WTC11 (cell line): ENCODE results near the gene SIGLEC7. TPM values are rescaled to one million over a fixed set of nuclear protein-coding genes. Genes with fewer than 3 reads are reported as not detected.

Source experiments
- ATAC-seq: fragments of 200-7000 bp; cut with Tn5 transposase; 2 replicates; pipeline ENCODE4 v1.10.0; 2021; ENCODE audit warnings: mild to moderate bottlenecking, moderate library complexity
- CTCF ChIA-PET: fragments of 300-600 bp; sonication (Branson Sonifier 250); formaldehyde crosslinking; loops from one replicate; lab custom pipeline; 2021; ENCODE audit warnings: antibody characterized with exemption; lab: Charles Lee
- POLR2A ChIA-PET: fragments of 350-600 bp; sonication (Branson Sonifier 250); formaldehyde crosslinking; loops from one replicate; lab custom pipeline; 2021; ENCODE audit warnings: antibody characterized with exemption; lab: Charles Lee
- DNase-seq: peaks from one replicate; pipeline ENCODE4 v3.0.0; 2021; ENCODE audit warnings: low spot score
- H3K27ac Mint-ChIP-seq: 2 replicates; pipeline ENCODE4 v1.8.0; 2021; ENCODE audit warnings: mixed read lengths
- H3K27me3 Mint-ChIP-seq: 2 replicates; pipeline ENCODE4 v1.8.0; 2021; ENCODE audit warnings: low read depth, mild to moderate bottlenecking, moderate library complexity, mixed read lengths
- H3K36me3 Mint-ChIP-seq: 2 replicates; pipeline ENCODE4 v1.8.0; 2021; ENCODE audit warnings: mixed read lengths
- H3K4me1 Mint-ChIP-seq: 2 replicates; pipeline ENCODE4 v1.8.0; 2022; ENCODE audit warnings: mixed read lengths
- H3K4me3 Mint-ChIP-seq: 2 replicates; pipeline ENCODE4 v1.8.0; 2021; ENCODE audit warnings: mild to moderate bottlenecking, moderate library complexity, mixed read lengths
- H3K9me3 Mint-ChIP-seq: 2 replicates; pipeline ENCODE4 v1.8.0; 2021; ENCODE audit warnings: mixed read lengths
- ARID4B ChIP-seq: sonication (generic); formaldehyde crosslinking; IDR thresholded peaks from 2 replicates; pipeline ENCODE4 v1.8.0; 2023; ENCODE audit warnings: missing genetic modification reagents, mild to moderate bottlenecking, borderline replicate concordance
- CREB1 ChIP-seq: sonication (generic); formaldehyde crosslinking; IDR thresholded peaks from 2 replicates; pipeline ENCODE4 v1.8.0; 2023; ENCODE audit warnings: mild to moderate bottlenecking, missing genetic modification reagents
- CREM ChIP-seq: sonication (generic); formaldehyde crosslinking; IDR thresholded peaks from 2 replicates; pipeline ENCODE4 v1.8.1; 2022; ENCODE audit warnings: mild to moderate bottlenecking, missing genetic modification reagents, moderate library complexity
- FOXP4 ChIP-seq: sonication (generic); formaldehyde crosslinking; IDR thresholded peaks from 2 replicates; pipeline ENCODE4 v1.8.0; 2022; ENCODE audit warnings: mild to moderate bottlenecking, missing genetic modification reagents
- IRF1 ChIP-seq: sonication (generic); formaldehyde crosslinking; IDR thresholded peaks from 2 replicates; pipeline ENCODE4 v1.8.0; 2023; ENCODE audit warnings: missing genetic modification reagents
- MLX ChIP-seq: sonication (generic); formaldehyde crosslinking; IDR thresholded peaks from 2 replicates; pipeline ENCODE4 v1.8.1; 2023; ENCODE audit warnings: mild to moderate bottlenecking, missing genetic modification reagents, moderate library complexity
- SOX15 ChIP-seq: fragments of 250-450 bp; sonication (Bioruptor Pico); IDR thresholded peaks from 2 replicates; pipeline ENCODE4 v1.9.0; 2021; ENCODE audit warnings: mild to moderate bottlenecking
- SP1 ChIP-seq: sonication (generic); formaldehyde crosslinking; conservative IDR thresholded peaks from 2 replicates; pipeline ENCODE4 v1.8.1; 2022; ENCODE audit warnings: missing genetic modification reagents
- TEAD1 ChIP-seq: sonication (generic); formaldehyde crosslinking; IDR thresholded peaks from 2 replicates; pipeline ENCODE4 v1.8.0; 2022; ENCODE audit warnings: mild to moderate bottlenecking, missing genetic modification reagents
- TP53 ChIP-seq: sonication (generic); formaldehyde crosslinking; IDR thresholded peaks from 2 replicates; pipeline ENCODE4 v1.8.1; 2023; ENCODE audit warnings: mild to moderate bottlenecking, missing genetic modification reagents
- USF1 ChIP-seq: sonication (generic); formaldehyde crosslinking; IDR thresholded peaks from 2 replicates; pipeline ENCODE4 v1.8.0; 2022; ENCODE audit warnings: mild to moderate bottlenecking, missing genetic modification reagents
- ZBTB21 ChIP-seq: sonication (generic); formaldehyde crosslinking; IDR thresholded peaks from 2 replicates; pipeline ENCODE4 v1.8.1; 2023; ENCODE audit warnings: mild to moderate bottlenecking, missing genetic modification reagents, borderline replicate concordance
- ZNF121 ChIP-seq: sonication (generic); formaldehyde crosslinking; IDR thresholded peaks from 2 replicates; pipeline ENCODE4 v1.8.0; 2023; ENCODE audit warnings: missing genetic modification reagents
- ZNF263 ChIP-seq: sonication (generic); formaldehyde crosslinking; IDR thresholded peaks from 2 replicates; pipeline ENCODE4 v1.8.1; 2022; ENCODE audit warnings: low read depth, mild to moderate bottlenecking, moderate library complexity, missing genetic modification reagents
- ZNF281 ChIP-seq: sonication (generic); formaldehyde crosslinking; IDR thresholded peaks from 2 replicates; pipeline ENCODE4 v1.8.0; 2023; ENCODE audit warnings: mild to moderate bottlenecking, missing genetic modification reagents
- total RNA-seq: library from RNA; stranded (reverse); gene quantifications from 3 replicates; pipeline ENCODE4 v1.2.3, GENCODE V29; 2021
- TF ChIP-seq, protein P1 (sequence below): sonication (generic); formaldehyde crosslinking; IDR thresholded peaks from 2 replicates; pipeline ENCODE4 v1.8.0; 2022; ENCODE audit warnings: mild to moderate bottlenecking, missing genetic modification reagents
- TF ChIP-seq, protein P2 (sequence below): fragments of 250-450 bp; sonication (Bioruptor Pico); conservative IDR thresholded peaks from 2 replicates; pipeline ENCODE4 v1.9.0; 2021; ENCODE audit warnings: mild to moderate bottlenecking
- TF ChIP-seq, protein P3 (sequence below): sonication (generic); formaldehyde crosslinking; IDR thresholded peaks from 2 replicates; pipeline ENCODE4 v1.8.0; 2022; ENCODE audit warnings: mild to moderate bottlenecking, missing genetic modification reagents
- TF ChIP-seq, protein P4 (sequence below): fragments of 250-450 bp; sonication (Bioruptor Pico); IDR thresholded peaks from 2 replicates; pipeline ENCODE4 v2.1.2; 2022; ENCODE audit warnings: mild to moderate bottlenecking, moderate library complexity

The SIGLEC7 gene
- total RNA-seq, 1 experiment from 2014 or later, result not detected

DNA sequence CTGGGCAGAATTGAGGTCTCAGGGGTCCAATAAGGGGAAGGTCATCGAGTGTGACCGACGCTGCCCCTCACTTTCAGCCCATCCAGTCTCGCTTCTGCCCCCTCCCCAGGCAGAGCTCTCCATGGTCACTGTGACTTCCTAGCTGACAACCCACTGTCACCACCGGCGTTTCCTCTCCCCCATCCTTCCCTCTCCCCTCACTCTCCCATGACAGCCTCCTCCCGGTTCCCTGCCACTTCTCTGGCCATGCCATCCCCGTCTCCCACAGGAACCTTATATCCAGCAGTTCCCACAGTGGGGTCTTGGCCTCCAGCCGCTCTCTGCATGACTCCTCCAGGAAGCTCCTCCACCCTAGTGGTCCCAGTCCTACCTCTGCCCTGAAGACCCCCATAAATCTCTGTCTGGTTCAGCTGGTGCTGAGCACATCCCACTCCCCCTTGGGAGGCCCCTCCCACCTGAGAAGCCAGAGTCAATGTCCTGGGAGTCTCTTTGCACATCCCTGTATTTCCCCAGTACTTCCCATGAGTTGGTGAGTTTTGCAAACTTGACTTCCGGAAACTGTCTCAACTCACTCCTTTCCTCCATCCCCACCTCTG, 58.1 kb downstream of the SIGLEC7 start (continued):
- TF ChIP-seq FOXP4 (CRISPR knock-in tag), result no peak
- TF ChIP-seq, all 79 proteins: peak for 0

DNA sequence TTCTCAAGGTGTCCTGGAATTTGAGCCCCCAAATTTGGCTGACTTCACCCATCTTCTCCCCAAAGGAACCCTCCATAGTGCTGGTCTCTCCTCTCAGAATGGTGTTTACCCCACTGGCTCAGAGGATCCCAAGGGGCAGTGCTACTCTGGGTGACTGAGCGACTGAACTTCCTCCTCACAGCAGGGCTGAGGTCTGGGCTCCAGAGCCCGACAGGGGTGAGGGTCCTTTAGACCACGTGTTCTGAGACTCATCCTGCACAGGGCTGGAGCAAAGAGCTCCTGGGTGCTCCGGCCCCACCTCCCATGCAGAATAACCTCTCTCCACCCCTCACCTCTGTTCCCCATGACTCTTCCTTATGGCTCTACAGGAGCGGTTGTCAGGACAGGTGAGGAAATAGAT, 59.6 kb downstream of the SIGLEC7 start:
- ChIA-PET CTCF (interaction anchor here (0.8 to 1.5 kb wide), 2 partner anchors 43 to 57 kb away, joined by 4 read pairs; no protein-coding TSS in a partner anchor), POLR2A (no interaction called here)
- Mint-ChIP-seq H3K9me3 (no peaks in the 10 kb centered on the region), H3K36me3 (no peaks in the 10 kb centered on the region), H3K4me1 (no peaks in the 10 kb centered on the region), H3K27ac (no peak overlapping the region), H3K27me3 (peaks cover 15% of the 10 kb centered on the region), H3K4me3 (no peak overlapping the region)
- DNase-seq, result no peak
- no peak for ATAC-seq
- TF ChIP-seq SP1 (CRISPR knock-in tag) (no peak), USF1 (CRISPR knock-in tag) (no peak), ZNF281 (CRISPR knock-in tag) (no peak), CREB1 (CRISPR knock-in tag) (no peak), MLX (CRISPR knock-in tag) (no peak), ARID4B (CRISPR knock-in tag) (no peak), SOX15 (no peak), ZBTB21 (CRISPR knock-in tag) (no peak), TP53 (CRISPR knock-in tag) (no peak), ZNF263 (no peak), IRF1 (CRISPR knock-in tag) (no peak), TEAD1 (CRISPR knock-in tag) (no peak), CREM (no peak), ZNF121 (no peak)
- TF ChIP-seq, protein P1, sequence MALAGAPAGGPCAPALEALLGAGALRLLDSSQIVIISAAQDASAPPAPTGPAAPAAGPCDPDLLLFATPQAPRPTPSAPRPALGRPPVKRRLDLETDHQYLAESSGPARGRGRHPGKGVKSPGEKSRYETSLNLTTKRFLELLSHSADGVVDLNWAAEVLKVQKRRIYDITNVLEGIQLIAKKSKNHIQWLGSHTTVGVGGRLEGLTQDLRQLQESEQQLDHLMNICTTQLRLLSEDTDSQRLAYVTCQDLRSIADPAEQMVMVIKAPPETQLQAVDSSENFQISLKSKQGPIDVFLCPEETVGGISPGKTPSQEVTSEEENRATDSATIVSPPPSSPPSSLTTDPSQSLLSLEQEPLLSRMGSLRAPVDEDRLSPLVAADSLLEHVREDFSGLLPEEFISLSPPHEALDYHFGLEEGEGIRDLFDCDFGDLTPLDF (CRISPR knock-in tag), result no peak
- TF ChIP-seq, protein P2, sequence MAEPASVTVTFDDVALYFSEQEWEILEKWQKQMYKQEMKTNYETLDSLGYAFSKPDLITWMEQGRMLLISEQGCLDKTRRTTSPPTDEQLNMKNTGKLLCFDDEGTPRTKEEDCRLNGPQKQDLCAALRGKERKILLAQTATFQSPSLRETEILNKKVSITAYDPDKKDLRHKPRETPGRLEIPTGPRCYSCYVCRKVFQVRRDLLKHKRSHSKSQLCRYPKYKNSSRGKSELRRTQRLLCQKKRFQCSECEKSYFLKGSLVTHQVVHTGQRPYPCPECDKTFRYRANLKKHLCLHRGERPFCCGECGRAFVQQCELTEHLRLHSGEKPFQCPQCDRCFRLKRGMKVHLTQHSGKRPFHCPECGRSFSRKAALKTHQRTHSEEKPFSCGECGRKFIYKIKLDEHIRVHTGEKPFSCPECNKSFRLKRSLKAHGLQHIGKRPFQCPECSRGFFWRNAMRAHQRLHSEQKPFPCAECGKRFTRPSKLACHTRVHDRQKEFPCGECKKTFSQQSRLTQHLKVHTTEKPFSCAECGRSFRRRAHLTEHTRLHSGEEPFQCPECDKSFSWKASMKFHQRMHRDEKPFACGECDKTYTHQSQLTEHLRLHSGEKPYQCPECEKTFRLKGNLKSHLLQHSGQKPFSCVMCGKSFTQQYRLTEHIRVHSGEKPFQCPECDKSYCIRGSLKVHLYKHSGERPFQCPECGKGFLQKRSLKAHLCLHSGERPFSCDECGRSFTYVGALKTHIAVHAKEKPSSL (CRISPR knock-in tag), result no peak
- TF ChIP-seq, protein P3, sequence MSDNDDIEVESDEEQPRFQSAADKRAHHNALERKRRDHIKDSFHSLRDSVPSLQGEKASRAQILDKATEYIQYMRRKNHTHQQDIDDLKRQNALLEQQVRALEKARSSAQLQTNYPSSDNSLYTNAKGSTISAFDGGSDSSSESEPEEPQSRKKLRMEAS (CRISPR knock-in tag), result no peak
- TF ChIP-seq, protein P4, sequence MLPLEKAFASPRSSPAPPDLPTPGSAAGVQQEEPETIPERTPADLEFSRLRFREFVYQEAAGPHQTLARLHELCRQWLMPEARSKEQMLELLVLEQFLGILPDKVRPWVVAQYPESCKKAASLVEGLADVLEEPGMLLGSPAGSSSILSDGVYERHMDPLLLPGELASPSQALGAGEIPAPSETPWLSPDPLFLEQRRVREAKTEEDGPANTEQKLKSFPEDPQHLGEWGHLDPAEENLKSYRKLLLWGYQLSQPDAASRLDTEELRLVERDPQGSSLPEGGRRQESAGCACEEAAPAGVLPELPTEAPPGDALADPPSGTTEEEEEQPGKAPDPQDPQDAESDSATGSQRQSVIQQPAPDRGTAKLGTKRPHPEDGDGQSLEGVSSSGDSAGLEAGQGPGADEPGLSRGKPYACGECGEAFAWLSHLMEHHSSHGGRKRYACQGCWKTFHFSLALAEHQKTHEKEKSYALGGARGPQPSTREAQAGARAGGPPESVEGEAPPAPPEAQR (CRISPR knock-in tag), result no peak
